GM18868 (cell line): ENCODE measurements around the gene FBXL7.

Experiments used
- ATAC-seq: cut with Tn5 transposase; IDR thresholded peaks from one replicate; pipeline ENCODE4 v1.9.1; 2021; ENCODE audit warnings: mild to moderate bottlenecking, moderate library complexity; ENCODE audit not compliant: unreplicated experiment

FBXL7 gene

DNA sequence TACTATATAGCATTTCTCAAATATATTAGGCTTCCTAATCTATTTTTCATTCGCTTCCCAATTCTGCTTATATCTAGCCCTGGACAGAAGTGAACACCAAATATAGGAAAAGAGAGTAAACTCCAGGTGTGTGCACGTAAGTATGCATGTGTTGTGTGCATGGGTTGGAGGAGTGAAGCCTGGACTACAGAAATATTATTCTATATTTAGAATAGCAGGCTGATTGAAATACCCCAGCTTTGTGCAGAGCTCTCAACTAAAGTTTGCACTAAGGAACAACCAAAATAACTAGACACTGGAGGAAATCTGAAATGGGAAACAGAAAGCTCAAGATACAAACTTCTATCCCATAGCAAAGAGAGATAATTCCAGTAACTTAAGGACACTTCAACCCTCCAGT lies 480.9 kb downstream of the FBXL7 start:
- no peak for ATAC-seq

DNA sequence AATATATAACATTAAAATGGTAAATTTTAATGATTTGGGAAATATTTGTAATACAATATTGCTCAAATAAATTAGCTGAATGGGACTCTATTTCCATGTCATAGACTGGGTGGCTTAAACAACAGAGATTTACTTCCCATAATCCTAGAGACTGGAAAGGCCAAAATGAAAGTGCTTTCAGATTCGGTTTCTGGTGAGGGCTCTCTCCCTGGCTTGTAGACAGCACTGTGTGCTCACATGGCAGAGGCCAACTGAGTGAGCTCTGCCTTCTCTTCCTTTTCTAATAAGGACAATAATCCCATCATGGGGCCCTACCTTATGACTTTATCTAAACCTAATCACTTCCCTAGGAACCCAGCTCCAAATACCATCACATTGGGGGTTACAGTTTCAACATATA lies 483.4 kb downstream of the FBXL7 start:
- no peak for ATAC-seq
